ENCODE measurements around the gene PPP1R3C. TPM values are rescaled to one million over a fixed set of nuclear protein-coding genes. Genes with fewer than 3 reads are reported as not detected.

Gene PPP1R3C
- total RNA-seq (2022) (0.30 and 0.47 TPM in 2 replicates), Bru-seq, nascent RNA (percentile 42 among the genes with signal in this experiment), BruChase-seq, experiment 1, labeled RNA remaining after a 6-hour chase (percentile 24 among the genes with signal in this experiment), BruChase-seq, experiment 2, labeled RNA remaining after a 2-hour chase (percentile 35 among the genes with signal in this experiment)
- long read RNA-seq: 0 reads

GRCh38 chr10:91632671-91633550 is at the start of gene PPP1R3C:
Gene PPP1R3C, minus strand, starts transcription at chr10:91633071. Its CDS starts 102 bp downstream, at chr10:91632969.
- DNase-seq (ENCODE audit: unreplicated experiment): peak; percentile 45
- POLR2A ChIA-PET: interaction anchor here (0.6 to 1.3 kb wide), 5 partner anchors 13 to 224 kb away, joined by 3 to 6 read pairs (median 3); no protein-coding TSS in a partner anchor
- no TSS peak for BruUV-seq (replicated peaks)

GRCh38 chr10:91681361-91682276 is 48.7 kb upstream of the PPP1R3C start:
- Mint-ChIP-seq H3K4me3 (ENCODE audit: unreplicated experiment) (no peak overlapping the region), H3K4me1 (ENCODE audit: insufficient read depth, unreplicated experiment) (peaks cover 14% of the 10 kb centered on the region), H3K9me3 (ENCODE audit: unreplicated experiment) (no peaks in the 10 kb centered on the region), H3K27me3 (ENCODE audit: insufficient read depth, unreplicated experiment) (no peaks in the 10 kb centered on the region), H3K27ac (ENCODE audit: low read depth, unreplicated experiment) (no peak overlapping the region), H3K36me3 (ENCODE audit: insufficient read depth, unreplicated experiment) (no peaks in the 10 kb centered on the region)
- BruUV-seq (replicated peaks): no TSS peak
- TF ChIP-seq CTCF (IDR thresholded peaks at IDR 0.05; ENCODE audit: unreplicated experiment): no peak
- intact Hi-C loops (cut with micrococcal nuclease): no loop called here
- ChIA-PET CTCF (interaction anchor here (0.6 to 1.3 kb wide), 3 partner anchors 10 to 15 kb away, joined by 3 to 4 read pairs (median 3); no protein-coding TSS in a partner anchor), POLR2A (no interaction called here)
- peak; percentile 43 for DNase-seq (ENCODE audit: unreplicated experiment)

More at GRCh38 chr10:91632671-91633550, at the start of gene PPP1R3C:
- CTCF ChIA-PET: interaction anchor here (0.5 to 5.8 kb wide), 9 partner anchors 9 to 334 kb away, joined by 3 to 106 read pairs (median 6); no protein-coding TSS in a partner anchor
- no peaks in the 10 kb centered on the region for H3K9me3 Mint-ChIP-seq (ENCODE audit: unreplicated experiment)
- no peaks in the 10 kb centered on the region for H3K36me3 Mint-ChIP-seq (ENCODE audit: insufficient read depth, unreplicated experiment)
- intact Hi-C loops (cut with micrococcal nuclease): no loop called here
- no peak for TF ChIP-seq CTCF (IDR thresholded peaks at IDR 0.05; ENCODE audit: unreplicated experiment)
- peak within 1 kb of the TSS; percentile 61 for H3K4me3 Mint-ChIP-seq (ENCODE audit: unreplicated experiment)
- H3K27ac Mint-ChIP-seq (ENCODE audit: low read depth, unreplicated experiment): no peak within 1 kb of the TSS
- H3K27me3 Mint-ChIP-seq (ENCODE audit: insufficient read depth, unreplicated experiment): no peaks in the 10 kb centered on the region
- H3K4me1 Mint-ChIP-seq (ENCODE audit: insufficient read depth, unreplicated experiment): no peaks in the 10 kb centered on the region

GRCh38 chr10:91680487-91680886 is 47.6 kb upstream of the PPP1R3C start:
- DNase-seq (ENCODE audit: unreplicated experiment): no peak
- POLR2A ChIA-PET: no interaction called here
- Mint-ChIP-seq H3K27ac (ENCODE audit: low read depth, unreplicated experiment) (peak overlapping the region; percentile 27), H3K4me1 (ENCODE audit: insufficient read depth, unreplicated experiment) (peaks cover 14% of the 10 kb centered on the region), H3K27me3 (ENCODE audit: insufficient read depth, unreplicated experiment) (no peaks in the 10 kb centered on the region), H3K4me3 (ENCODE audit: unreplicated experiment) (no peak overlapping the region), H3K36me3 (ENCODE audit: insufficient read depth, unreplicated experiment) (no peaks in the 10 kb centered on the region), H3K9me3 (ENCODE audit: unreplicated experiment) (no peaks in the 10 kb centered on the region)
- intact Hi-C loops (cut with micrococcal nuclease): no loop called here
- BruUV-seq (replicated peaks): no TSS peak
- CTCF ChIA-PET: interaction anchor here (0.9 to 2.0 kb wide), 3 partner anchors 12 to 181 kb away, joined by 3 to 7 read pairs (median 3); no protein-coding TSS in a partner anchor
- no peak for TF ChIP-seq CTCF (IDR thresholded peaks at IDR 0.05; ENCODE audit: unreplicated experiment)
